ENCODE measurements around the gene NDUFB8.

DNA sequence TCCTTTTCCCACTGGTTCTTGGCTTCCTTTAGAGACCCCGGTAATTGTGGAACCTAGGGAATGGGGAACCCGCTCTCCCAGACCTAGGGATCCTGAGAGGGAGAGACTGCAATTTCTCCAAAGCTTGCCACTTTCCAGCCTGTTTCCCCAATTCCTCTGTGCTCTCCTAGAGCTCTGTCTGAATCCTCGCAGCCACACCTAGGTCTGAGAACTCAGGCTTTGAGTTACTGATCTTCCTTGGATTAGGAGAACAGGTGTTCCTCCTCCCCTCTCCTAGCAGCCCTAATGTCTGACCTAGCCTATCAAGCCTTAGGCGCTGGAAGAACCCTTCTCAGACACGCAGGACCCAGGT is 46.9 kb downstream of the NDUFB8 start:
- no peak for TF ChIP-seq CTCF (IDR thresholded peaks at IDR 0.05)
- no peak for TF ChIP-seq POLR2A (IDR thresholded peaks at IDR 0.05)
